NB4 (cell line): Measurements from ENCODE around the gene CRACDL.

Source experiments
- DNase-seq: peaks from one replicate; pipeline ENCODE4 v3.0.0; 2010; ENCODE audit warnings: low read depth
- H3K4me3 ChIP-seq: one replicate; pipeline ENCODE4 v1.5.1; 2011; ENCODE audit warnings: mild to moderate bottlenecking, low read depth, low read length, moderate library complexity
- CTCF ChIP-seq: IDR thresholded peaks from one replicate; pipeline ENCODE4 v1.5.1; 2012; ENCODE audit warnings: low read depth, low read length
- MAX ChIP-seq: IDR thresholded peaks from 2 replicates; pipeline ENCODE4 v1.6.1; 2011; ENCODE audit warnings: low read depth, low read length
- MYC ChIP-seq: IDR thresholded peaks from 2 replicates; pipeline ENCODE4 v1.6.1; 2011; ENCODE audit warnings: low read depth, low read length
- POLR2A ChIP-seq: IDR thresholded peaks from 2 replicates; pipeline ENCODE4 v1.6.1; 2011; ENCODE audit warnings: mild to moderate bottlenecking; ENCODE audit not compliant: insufficient read length; ENCODE audit errors: extremely low read depth

CRACDL gene

GRCh38 chr2:98924038-98924830 is 11.8 kb downstream of the CRACDL start:
- TF ChIP-seq POLR2A, result no peak
- TF ChIP-seq MYC, result no peak
- TF ChIP-seq CTCF, result no peak
- DNase-seq, result no peak
- H3K4me3 ChIP-seq, result no peak overlapping the region

GRCh38 chr2:98923244-98923940 is 12.6 kb downstream of the CRACDL start:
- DNase-seq, result peak; percentile 51
- no peak overlapping the region for H3K4me3 ChIP-seq
- TF ChIP-seq MYC, result no peak
- peak; percentile 70 for TF ChIP-seq CTCF
- TF ChIP-seq POLR2A, result no peak

GRCh38 chr2:98921062-98921461 is 15.0 kb downstream of the CRACDL start:
- no peak overlapping the region for H3K4me3 ChIP-seq
- TF ChIP-seq CTCF (no peak), POLR2A (no peak), MAX (no peak), MYC (no peak)
- DNase-seq, result no peak

GRCh38 chr2:98917031-98917471 is 19.0 kb downstream of the CRACDL start:
- TF ChIP-seq MYC, result no peak
- no peak for TF ChIP-seq POLR2A
- TF ChIP-seq MAX, result no peak
- no peak for TF ChIP-seq CTCF
- DNase-seq, result no peak
- H3K4me3 ChIP-seq, result no peak overlapping the region

- DNase-seq, result no peak
- TF ChIP-seq POLR2A (no peak), CTCF (no peak), MYC (no peak), MAX (no peak)
- H3K4me3 ChIP-seq, result no peak overlapping the region
Measured at GRCh38 chr2:98915751-98916358, 20.2 kb downstream of the CRACDL start.
